HG02642 (cell line): ENCODE data around the gene CCL7.

Source experiments
- ATAC-seq: cut with Tn5 transposase; IDR thresholded peaks from one replicate; pipeline ENCODE4 v1.9.1; 2021; ENCODE audit warnings: mild to moderate bottlenecking; ENCODE audit not compliant: unreplicated experiment, poor library complexity

Gene CCL7

DNA sequence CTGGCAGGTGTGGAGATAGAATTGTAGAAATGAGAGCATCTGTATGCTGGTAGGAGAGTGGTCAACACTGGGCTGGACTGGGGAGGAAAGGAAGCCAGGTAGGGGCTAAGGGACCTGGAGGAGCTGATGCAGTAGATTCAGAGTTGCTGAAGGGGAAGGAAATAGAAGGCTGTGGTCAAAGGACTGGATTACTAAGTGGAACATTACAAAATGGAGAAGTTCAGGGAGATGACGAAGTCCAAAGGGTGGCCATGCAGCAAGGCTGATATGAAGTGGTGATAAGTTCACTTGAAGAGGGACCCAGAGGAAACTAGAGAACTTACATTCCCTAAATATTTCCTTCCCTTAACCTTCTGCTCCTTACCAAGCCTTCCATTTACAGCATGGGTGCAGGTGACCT, 23.6 kb upstream of the CCL7 start:
- no peak for ATAC-seq

DNA sequence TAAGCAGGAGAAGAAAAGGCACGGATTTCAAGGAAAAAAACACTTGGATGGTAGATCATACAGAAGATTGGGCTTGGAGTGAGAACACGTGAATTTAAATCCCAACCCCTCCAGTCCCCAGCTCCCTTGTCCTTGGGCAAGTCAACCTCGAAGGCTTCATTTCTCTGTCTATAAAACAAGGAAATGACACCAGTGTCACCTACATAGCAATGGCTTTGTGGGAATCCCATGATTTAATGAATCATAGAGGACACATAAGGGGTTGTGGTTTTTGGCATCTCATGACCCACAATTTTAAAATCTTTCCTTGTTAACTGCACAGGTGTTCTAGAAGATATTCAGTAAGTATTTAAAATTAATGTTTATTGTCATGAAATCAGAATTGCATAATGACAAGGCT, 23.1 kb upstream of the CCL7 start:
- no peak for ATAC-seq

DNA sequence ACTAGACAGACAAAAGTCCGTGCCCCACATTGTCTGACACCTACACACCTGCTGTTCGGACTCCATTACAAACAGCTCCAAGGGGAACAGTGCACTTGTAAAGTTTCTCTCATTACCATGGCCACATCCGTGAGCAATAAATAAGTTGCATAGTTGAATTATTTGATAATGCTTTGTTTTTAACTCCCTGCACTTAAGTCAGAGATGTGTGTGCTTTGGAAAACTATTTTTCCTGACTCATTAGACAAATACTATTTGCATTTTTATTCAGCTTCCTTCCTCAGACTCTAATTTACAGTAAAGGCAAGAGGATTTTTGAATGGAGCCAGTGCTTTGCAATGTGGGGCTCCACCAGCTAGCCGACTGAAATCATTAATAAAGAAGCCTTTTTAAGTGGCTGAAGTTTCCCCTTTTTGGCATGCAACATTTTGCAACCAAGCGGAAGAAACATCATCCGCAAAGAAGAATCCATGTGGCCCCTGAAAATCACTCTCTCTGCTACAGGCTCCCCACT, 21.5 kb upstream of the CCL7 start:
- no peak for ATAC-seq

DNA sequence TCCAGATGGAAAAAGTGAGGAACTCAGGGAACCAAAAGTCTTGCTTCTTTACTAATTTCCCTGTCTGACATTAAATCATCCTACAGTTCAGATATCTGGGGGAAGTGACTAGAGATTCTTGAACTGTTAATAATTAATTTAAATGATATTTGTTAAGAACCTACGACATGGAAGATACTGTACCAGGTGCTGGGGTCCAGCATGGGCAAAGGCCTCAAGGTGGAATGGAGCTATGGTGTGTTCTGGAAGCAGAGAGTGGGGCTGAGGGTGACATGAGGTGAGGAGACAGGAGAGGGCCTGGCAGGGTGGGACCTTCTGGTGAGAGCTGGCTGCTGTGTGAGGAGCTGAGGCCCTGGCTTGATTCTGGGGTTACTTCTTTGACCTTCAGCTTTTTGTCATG, 21.0 kb upstream of the CCL7 start:
- no peak for ATAC-seq

DNA sequence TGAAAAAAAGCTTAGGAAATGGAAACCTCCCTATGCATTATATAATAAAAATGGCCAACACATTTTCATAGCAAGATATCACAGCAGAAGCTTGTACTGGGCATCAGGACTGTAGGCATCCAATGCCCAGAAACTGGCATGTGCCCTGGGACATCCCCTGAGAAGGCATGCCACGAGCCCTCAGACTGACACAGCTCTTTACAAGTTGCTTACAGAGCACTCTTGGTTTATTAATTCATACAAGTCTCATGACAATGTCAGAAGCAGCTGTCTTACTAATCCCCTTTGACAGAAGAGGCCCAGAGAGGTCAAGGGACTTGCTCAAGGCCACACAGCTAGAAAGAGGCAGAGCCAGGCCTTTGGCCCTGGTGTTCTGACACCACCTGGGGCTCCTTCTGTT, 20.5 kb upstream of the CCL7 start:
- ATAC-seq: no peak

DNA sequence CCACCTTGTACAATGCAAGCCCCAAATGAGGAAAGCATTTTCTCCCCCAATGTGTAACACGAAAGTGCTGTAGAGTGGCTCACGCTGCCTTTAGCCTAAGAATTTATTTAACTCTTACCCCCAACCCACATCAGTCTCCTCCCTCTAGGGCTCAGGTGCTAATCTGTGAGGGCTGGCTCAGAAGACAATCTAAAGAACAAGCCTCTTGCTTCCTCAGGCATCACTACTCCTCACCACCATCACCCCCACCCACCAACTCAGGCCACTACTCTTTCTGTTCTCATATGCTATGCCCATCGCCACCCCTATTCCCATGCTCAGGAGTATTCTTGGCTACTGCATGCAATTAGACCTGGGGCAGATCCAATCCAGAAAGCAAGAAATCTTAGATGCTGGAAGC, 18.8 kb upstream of the CCL7 start:
- no peak for ATAC-seq

DNA sequence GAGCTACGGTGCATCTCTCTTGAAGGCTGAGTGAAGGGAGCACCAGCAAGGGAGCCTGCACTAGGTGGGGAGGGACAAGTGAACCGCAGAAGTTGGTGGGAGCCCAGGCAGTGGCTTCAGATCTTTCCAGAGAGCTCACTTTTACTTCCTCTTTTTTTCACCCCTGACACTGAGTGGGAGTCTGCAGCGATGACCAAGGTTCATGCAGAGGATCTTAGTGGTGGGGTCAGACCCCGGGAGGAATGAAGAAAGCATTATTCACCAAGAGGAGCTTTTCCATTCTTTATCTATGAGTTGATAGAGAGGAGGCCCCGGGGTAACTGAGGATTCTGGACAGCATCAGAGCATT, 18.0 kb upstream of the CCL7 start:
- ATAC-seq: no peak

DNA sequence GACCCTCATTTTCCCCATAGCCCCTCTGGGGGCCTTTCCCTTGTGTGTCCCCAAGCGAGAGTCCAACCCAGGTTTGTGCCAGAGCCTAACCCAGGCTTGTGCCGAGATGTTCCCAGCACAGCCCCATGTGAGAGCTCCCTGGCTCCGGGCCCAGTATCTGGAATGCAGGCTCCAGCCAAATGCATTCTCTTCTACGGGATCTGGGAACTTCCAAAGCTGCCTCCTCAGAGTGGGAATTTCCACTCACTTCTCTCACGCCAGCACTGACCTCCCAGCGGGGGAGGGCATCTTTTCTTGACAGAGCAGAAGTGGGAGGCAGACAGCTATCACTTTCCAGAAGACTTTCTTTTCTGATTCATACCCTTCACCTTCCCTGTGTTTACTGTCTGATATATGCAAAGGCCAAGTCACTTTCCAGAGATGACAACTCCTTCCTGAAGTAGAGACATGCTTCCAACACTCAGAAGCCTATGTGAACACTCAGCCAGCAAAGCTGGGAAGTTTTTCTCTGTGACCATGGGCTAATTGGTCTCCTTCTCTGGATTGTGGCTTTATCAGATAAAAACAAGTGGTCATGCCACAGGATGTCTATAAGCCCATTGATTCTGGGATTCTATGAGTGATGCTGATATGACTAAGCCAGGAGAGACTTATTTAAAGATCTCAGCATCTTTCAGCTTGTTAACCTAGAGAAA, 17.4 kb upstream of the CCL7 start:
- no peak for ATAC-seq

DNA sequence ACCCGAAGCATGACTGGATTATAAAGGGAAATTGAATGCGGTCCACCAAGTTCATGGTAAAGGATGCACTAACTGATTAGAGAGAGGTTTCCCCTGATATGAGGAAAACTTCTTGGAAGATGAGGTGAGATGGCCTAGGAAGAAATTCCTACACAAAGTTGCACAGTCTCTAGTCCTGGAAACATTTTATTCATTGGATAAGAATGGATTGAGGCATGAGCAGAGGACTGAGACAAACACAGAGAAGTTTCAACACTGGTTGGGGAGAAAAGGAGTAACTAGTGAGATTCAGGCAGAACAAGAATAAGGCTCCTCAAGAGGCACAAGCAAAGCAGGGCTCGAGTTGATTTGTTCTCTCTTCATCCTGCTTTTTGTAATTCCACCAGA, 16.9 kb upstream of the CCL7 start:
- ATAC-seq: no peak

DNA sequence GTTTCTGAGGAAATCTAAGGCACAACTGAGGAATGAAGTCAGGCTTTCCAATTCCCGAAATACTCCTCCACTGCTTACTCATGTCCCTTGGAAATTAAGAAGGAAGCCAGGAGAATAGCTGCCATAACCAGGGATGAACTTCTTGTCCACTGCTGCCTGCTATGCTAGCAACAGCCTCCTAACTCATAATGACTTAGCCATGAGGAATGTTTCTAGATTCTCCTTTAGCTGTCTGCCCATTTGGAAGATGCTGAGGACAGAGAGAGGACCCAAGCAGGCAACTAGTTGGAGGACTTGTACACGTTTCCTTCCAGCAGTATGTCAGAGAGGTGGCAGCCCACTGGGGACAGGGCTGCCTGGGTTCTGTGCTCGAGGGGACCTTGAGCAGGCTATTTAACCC, 15.9 kb upstream of the CCL7 start:
- ATAC-seq: no peak

DNA sequence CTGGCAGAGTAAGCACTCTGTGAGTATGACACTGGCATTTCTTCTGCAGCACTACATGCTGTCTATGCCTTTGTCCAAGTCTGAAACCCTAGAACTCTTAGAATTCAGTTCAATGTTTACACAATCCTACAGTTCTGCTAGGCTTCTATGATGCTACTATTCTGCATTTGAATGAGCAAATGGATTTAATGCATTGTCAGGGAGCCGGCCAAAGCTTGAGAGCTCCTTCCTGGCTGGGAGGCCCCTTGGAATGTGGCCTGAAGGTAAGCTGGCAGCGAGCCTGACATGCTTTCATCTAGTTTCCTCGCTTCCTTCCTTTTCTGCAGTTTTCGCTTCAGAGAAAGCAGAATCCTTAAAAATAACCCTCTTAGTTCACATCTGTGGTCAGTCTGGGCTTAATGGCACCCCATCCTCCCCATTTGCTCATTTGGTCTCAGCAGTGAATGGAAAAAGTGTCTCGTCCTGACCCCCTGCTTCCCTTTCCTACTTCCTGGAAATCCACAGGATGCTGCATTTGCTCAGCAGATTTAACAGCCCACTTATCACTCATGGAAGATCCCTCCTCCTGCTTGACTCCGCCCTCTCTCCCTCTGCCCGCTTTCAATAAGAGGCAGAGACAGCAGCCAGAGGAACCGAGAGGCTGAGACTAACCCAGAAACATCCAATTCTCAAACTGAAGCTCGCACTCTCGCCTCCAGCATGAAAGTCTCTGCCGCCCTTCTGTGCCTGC, 15.2 kb upstream of the CCL7 start, which contains the start of gene CCL2:
CCL2 (plus strand) TSS at position 635 of the 730 bp plus-strand sequence; CDS start at position 700, 65 bp downstream.
- no peak for ATAC-seq

DNA sequence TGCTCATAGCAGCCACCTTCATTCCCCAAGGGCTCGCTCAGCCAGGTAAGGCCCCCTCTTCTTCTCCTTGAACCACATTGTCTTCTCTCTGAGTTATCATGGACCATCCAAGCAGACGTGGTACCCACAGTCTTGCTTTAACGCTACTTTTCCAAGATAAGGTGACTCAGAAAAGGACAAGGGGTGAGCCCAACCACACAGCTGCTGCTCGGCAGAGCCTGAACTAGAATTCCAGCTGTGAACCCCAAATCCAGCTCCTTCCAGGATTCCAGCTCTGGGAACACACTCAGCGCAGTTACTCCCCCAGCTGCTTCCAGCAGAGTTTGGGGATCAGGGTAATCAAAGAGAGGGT, 14.7 kb upstream of the CCL7 start:
- no peak for ATAC-seq

DNA sequence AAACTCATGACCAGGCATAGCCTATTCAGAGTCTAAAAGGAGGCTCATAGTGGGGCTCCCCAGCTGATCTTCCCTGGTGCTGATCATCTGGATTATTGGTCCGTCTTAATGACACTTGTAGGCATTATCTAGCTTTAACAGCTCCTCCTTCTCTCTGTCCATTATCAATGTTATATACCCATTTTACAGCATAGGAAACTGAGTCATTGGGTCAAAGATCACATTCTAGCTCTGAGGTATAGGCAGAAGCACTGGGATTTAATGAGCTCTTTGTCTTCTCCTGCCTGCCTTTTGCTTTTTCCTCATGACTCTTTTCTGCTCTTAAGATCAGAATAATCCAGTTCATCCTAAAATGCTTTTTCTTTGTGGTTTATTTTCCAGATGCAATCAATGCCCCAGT, 14.2 kb upstream of the CCL7 start:
- no peak for ATAC-seq

DNA sequence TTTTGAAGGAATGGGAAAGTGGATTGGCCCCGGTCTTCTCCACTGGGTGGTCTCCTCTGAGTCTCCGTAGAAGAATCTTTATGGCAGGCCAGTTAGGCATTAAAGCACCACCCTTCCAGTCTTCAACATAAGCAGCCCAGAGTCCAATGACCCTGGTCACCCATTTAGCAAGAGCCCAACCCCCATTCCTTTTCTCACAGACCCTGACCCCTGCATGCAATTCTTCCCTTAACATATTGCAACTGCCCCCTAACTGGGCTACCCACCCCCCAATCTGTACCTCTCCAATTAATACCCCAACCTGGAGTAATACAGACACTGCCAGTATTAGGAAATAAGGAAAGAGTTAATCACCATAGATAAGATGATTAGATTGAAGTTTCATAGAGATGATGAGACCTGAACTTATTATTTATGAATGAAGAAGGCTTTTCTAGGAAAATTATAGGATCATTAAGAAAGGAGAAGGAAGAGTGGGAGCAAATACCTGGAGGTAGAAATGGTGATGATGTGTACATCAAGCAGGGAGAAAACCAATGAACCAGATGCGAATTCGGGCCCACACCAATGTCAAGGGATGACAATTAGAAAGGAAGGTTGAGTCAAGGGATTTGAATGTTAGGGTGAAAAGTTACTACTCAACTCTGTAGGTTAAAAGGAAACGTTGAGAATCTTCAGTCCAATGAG, 12.6 kb upstream of the CCL7 start:
- ATAC-seq: no peak

DNA sequence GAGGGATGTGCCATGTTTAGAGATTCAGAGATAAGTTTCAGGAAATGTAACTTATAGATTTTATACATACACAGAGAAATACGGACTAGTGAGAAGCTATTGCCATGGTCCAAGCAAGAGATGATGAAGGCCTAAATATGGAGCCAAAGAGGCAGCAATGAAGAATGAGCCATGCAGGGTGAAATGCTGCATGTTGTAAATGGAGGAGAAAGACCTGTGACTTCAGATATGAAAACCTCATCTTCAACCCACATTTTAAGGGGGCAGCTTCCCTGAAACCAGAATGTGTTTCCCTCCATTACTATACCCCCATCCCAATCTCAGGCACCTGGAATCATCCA, 12.1 kb upstream of the CCL7 start:
- ATAC-seq: no peak

DNA sequence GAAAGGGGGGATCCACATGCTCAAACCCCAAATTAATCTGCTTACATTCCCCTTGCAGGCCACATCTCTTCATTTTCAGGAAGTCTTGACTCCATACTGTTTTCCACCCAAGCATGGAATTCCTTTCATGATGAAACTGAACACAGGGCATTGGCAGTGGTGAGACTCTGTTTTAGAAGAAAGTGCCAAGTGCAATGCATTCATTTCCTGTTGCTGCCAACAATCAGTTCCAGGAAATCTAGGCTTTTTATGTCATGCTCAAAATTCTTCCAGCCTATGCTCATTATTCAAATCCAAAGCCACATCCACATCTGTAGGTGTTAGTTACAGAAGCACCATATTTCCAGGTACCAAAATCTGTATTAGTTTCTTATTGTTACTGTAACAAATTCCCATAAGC, 10.9 kb upstream of the CCL7 start:
- ATAC-seq: no peak

DNA sequence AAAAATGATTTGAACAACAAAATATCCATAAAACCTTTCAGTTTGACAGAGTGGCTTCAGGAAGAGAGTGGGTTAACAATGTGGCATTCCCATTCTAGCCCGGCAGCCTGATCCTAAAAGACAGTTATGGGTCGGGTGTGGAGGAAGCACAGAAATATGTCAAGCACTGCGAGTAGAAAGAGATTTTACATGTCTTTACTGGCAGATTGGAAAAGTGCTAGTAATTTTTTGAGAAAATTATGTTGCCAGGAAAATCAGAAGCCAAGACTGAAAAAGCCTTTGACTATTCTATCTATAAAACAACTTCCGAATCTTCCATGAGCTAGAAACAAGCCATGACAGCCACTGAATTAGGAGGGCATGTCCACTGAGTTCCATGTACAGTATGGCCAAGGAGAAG, 9.2 kb upstream of the CCL7 start:
- ATAC-seq: no peak

DNA sequence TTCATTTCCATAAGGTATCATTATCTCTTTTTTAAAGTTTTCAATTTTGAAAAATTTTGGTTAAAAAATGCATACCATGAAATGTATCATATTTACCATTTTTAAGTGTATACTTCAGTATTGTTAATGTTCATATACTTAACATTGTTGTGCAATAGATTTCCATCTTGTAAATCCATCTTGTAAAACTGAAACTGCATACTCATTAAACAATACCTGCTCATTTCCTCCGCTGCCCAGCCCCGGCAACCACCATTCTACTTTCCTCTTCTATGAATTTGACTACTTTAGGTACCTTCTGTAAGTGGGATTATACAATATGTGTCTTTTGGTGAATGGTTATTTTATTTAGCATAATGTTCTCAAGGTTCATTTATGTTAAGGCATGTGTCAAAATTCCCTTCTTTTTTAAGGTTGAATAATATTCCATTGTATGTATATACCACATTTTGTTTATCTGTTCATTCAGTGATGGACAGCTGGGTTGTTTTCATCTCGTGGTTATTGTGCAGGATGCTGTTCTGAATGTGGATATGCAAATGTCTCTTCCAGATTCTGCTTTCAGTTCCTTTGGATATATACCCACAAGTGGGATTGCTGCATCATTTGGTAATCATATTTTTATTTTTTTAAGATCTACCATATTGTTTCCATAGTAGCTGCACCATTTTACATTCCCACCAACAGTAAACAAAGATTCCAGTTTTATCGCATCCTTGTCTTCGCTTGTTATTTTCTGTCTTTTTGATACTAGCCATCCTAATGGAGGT, 8.3 kb upstream of the CCL7 start:
- no peak for ATAC-seq

DNA sequence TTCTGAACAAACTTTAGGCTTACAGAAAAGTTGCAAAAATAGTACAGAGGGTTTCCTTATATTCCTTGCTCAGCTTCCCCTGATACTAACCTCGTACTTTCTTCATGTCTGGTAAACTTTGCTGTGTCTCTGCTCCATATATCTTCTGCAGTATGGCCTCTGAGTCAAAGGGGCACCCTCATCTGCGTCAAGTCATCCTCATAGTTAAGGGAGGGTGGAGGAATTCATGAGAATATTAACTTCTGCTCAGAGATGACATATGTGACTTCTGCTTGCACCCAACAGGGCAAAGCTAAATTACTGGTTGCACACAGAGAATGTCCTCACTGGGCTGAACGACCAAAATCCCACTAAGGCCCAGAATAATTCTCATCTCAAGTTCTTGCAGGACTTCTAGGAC, 4.3 kb upstream of the CCL7 start:
- ATAC-seq: no peak

DNA sequence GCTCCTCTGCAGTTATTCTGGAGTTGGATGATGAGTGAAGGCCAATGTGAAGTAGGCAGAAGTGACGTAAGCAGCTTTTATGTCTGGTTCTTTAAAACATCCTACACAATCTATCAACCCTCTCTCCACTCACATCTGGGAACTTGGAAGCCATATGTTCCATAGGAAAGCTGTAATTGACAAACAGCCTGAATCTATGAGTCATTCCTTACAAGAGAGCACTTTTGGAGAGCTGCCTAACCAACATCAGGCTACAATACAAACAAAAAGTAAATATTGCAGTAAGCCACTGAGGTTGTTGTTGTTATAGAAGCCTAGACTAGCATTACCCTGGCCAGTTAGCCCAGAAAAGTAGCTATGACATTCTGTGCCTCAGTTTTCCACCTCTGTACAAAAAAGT, 5.9 kb downstream of the CCL7 start:
- ATAC-seq: no peak

DNA sequence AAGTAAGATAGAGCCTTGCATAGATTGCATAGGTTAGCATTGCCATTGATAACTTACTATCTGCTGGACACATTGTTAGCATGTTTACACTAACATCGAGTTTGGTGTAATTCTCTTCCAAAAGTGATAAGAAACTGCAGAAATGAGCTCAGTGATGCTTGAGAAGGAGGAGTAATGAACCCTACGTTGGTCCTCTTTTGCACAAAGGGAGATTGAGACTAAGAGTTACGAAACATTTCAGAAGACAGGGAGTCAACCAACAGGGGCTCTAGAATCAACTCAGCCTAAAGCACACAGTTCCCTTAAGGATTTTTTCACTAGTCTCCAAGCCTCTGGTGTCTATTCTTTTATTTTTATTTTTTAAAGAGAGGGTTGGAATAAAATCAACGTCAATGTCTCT, 6.8 kb downstream of the CCL7 start:
- ATAC-seq: no peak
